Measurements from ENCODE around the gene HSBP1L1.

Gene HSBP1L1

GRCh38 chr18:79917853-79918614, 46.4 kb upstream of the HSBP1L1 start:
- no peak for DNase-seq (ENCODE audit: extremely low read depth, insufficient read length)
- Histone ChIP-seq H3K27me3 (replicated peaks; ENCODE audit: control insufficient read depth, insufficient read depth, low read length) (no peaks in the 10 kb centered on the region), H3K36me3 (ENCODE audit: control insufficient read depth, insufficient read depth, low read length) (peaks cover 14% of the 10 kb centered on the region), H3K4me3 (replicated peaks; ENCODE audit: low read depth, low read length) (no peak overlapping the region)
- TF ChIP-seq CTCF (IDR thresholded peaks at IDR 0.05; ENCODE audit: insufficient read depth, low read length, poor library complexity, severe bottlenecking): no peak

- TF ChIP-seq CTCF (IDR thresholded peaks at IDR 0.05; ENCODE audit: insufficient read depth, low read length, poor library complexity, severe bottlenecking): no peak
- no peak overlapping the region for H3K4me3 ChIP-seq (replicated peaks; ENCODE audit: low read depth, low read length)
- no peaks in the 10 kb centered on the region for H3K27me3 ChIP-seq (replicated peaks; ENCODE audit: control insufficient read depth, insufficient read depth, low read length)
- H3K36me3 ChIP-seq (ENCODE audit: control insufficient read depth, insufficient read depth, low read length): peaks cover 14% of the 10 kb centered on the region
- DNase-seq (ENCODE audit: extremely low read depth, insufficient read length): no peak
These were observed 45.8 kb upstream of the HSBP1L1 start for GRCh38 chr18:79918615-79919011.

GRCh38 chr18:79919089-79919488, 45.4 kb upstream of the HSBP1L1 start:
- DNase-seq (ENCODE audit: extremely low read depth, insufficient read length): no peak
- TF ChIP-seq CTCF (IDR thresholded peaks at IDR 0.05; ENCODE audit: insufficient read depth, low read length, poor library complexity, severe bottlenecking): no peak
- H3K36me3 ChIP-seq (ENCODE audit: control insufficient read depth, insufficient read depth, low read length): peaks cover 16% of the 10 kb centered on the region
- no peaks in the 10 kb centered on the region for H3K27me3 ChIP-seq (replicated peaks; ENCODE audit: control insufficient read depth, insufficient read depth, low read length)
- no peak overlapping the region for H3K4me3 ChIP-seq (replicated peaks; ENCODE audit: low read depth, low read length)

- no peak for TF ChIP-seq CTCF (IDR thresholded peaks at IDR 0.05; ENCODE audit: insufficient read depth, low read length, poor library complexity, severe bottlenecking)
- no peak overlapping the region for H3K4me3 ChIP-seq (replicated peaks; ENCODE audit: low read depth, low read length)
- H3K27me3 ChIP-seq (replicated peaks; ENCODE audit: control insufficient read depth, insufficient read depth, low read length): no peaks in the 10 kb centered on the region
- DNase-seq (ENCODE audit: extremely low read depth, insufficient read length): no peak
- peaks cover 17% of the 10 kb centered on the region for H3K36me3 ChIP-seq (ENCODE audit: control insufficient read depth, insufficient read depth, low read length)
These were observed 42.2 kb upstream of the HSBP1L1 start for GRCh38 chr18:79921984-79922965.

- Histone ChIP-seq H3K27me3 (replicated peaks; ENCODE audit: control insufficient read depth, insufficient read depth, low read length) (no peaks in the 10 kb centered on the region), H3K4me3 (replicated peaks; ENCODE audit: low read depth, low read length) (no peak overlapping the region), H3K36me3 (ENCODE audit: control insufficient read depth, insufficient read depth, low read length) (peaks cover 17% of the 10 kb centered on the region)
- no peak for DNase-seq (ENCODE audit: extremely low read depth, insufficient read length)
- no peak for TF ChIP-seq CTCF (IDR thresholded peaks at IDR 0.05; ENCODE audit: insufficient read depth, low read length, poor library complexity, severe bottlenecking)
These were observed 41.5 kb upstream of the HSBP1L1 start for GRCh38 chr18:79922971-79923411.
